HS-5 (cell line): ENCODE data around the gene PROS1.
"Not testable (repeated sequence)": the region's sequence is repeated elsewhere in the genome, so short reads cannot be mapped to it uniquely, and the experiment has no call there.

Experiments used
- DNase-seq: peaks from one replicate; pipeline ENCODE4 v3.0.0-alpha.2; 2012; ENCODE audit warnings: low read depth

The PROS1 gene

DNA sequence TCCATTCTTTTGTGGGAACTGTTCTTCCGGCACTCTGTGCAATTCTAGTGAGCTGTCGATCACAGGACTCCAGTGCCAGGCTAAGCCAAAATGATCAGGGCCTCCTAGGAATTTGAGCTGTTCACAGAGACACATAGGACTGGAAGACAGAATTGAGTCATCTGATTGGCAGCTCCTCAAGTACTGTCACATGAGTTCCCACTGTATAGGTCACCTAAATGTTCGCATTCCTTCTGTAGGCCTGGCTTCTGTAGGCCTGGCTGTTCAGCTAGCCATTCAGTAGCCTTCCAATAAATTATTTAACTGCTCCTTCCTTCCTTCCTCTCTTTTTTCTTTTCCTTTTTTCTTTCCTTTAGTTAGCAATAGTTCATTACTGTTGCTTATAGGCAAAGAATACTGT is 4.3 kb downstream of the PROS1 start:
- DNase-seq = peak; percentile 48

DNA sequence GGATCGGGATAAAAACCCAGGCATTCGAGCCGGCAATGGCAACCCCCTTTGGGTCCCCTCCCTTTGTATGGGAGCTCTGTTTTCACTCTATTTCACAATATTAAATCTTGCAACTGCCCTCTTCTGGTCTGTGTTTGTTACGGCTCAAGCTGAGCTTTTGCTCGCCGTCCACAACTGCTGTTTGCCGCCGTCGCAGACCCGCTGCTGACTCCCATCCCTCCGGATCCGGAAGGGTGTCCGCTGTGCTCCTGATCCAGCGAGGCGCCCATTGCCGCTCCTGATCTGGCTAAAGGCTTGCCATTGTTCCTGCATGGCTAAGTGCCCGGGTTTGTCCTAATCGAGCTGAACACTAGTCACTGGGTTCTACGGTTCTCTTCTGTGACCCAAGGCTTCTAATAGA is 8.6 kb downstream of the PROS1 start:
- DNase-seq = not testable (repeated sequence)

DNA sequence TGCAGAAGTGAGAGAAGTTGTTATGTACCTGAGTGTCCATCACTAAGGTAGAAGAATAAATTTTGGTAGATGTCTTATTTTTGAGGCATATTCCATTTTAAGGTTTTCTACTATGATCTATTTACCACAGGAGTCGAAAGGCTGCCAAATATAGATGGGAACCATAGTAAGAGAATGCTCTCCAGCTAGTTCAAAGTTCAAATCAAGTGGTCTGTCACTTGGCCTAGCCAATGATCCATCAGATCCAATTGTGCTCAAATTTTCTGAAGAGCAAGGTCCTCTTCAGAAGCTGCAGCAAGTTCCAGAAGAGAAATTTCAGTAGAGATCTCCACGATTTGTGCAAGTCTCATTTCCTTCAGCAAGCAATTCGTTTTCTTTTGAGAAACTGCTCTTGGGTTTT is 10.9 kb downstream of the PROS1 start:
- no peak for DNase-seq

DNA sequence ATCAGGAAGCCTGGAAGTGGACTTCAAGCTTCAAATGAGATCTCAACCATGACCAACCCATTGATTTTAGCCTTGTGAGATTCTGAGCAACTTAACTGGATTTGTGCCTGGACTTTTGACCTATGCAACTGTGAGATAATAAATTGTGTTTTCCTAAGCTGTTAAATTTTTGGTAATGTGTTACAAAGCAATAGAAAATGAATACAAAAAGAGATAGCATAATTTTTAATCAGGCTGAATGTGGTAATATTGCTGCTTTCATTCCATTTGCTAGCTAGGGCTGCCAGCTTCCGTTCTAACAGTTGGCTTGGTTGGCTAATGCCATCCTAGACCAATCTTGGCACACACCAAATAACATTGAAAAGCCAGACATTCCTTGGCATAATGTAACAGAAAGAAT is 12.2 kb downstream of the PROS1 start:
- no peak for DNase-seq

GRCh38 chr3:93961026-93961425 is 12.7 kb downstream of the PROS1 start:
- DNase-seq = no peak

GRCh38 chr3:93949958-93950357 is 23.7 kb downstream of the PROS1 start:
- not testable (repeated sequence) for DNase-seq

DNA sequence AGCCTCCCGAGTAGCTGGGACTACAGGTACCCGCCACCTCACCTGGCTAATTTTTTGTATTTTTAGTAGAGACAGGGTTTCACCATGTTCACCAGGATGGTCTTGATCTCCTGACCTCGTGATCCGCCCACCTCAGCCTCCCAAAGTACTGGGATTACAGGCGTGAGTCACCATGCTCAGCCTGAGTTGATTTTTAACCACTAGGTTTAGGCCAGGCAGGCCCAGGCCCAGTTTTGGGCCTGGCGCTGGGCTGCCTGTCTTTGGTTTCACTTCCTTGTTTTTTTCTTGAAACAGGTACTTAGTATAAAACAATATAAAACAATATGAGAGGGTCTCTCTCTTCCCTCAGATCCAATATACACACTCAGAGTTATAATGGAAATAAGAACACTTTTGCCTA is 36.2 kb downstream of the PROS1 start:
- not testable (repeated sequence) for DNase-seq

- DNase-seq = no peak
Observed at GRCh38 chr3:93936549-93936948, 37.1 kb downstream of the PROS1 start.

- DNase-seq = no peak
Observed at GRCh38 chr3:93934366-93935046, 39.2 kb downstream of the PROS1 start.

- DNase-seq = no peak
Observed at GRCh38 chr3:93931597-93932229, 42.0 kb downstream of the PROS1 start.

- DNase-seq = no peak
Observed at GRCh38 chr3:93930041-93930440, 43.7 kb downstream of the PROS1 start.

DNA sequence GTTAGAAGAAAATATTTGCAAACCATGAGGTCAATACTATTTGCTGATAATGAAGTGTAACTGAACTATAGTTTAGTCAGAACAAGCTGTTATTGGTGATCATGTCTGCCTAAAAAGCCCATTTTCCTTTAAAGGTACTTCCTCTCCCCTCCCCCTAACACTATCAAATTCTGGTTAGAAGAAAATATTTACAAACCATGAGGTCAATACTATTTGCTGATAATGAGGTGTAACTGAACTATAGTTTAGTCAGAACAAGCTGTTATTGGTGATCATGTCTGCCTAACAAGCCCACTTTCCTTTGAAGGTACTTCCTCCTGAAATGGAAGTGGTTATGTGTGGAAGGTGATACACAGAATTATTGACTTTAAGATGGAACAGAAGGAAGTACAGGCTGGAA is 46.9 kb downstream of the PROS1 start:
- no peak for DNase-seq

- DNase-seq = no peak
Observed at GRCh38 chr3:93924491-93924890, 49.2 kb downstream of the PROS1 start.

GRCh38 chr3:93923006-93923405 is 50.7 kb downstream of the PROS1 start:
- no peak for DNase-seq

DNA sequence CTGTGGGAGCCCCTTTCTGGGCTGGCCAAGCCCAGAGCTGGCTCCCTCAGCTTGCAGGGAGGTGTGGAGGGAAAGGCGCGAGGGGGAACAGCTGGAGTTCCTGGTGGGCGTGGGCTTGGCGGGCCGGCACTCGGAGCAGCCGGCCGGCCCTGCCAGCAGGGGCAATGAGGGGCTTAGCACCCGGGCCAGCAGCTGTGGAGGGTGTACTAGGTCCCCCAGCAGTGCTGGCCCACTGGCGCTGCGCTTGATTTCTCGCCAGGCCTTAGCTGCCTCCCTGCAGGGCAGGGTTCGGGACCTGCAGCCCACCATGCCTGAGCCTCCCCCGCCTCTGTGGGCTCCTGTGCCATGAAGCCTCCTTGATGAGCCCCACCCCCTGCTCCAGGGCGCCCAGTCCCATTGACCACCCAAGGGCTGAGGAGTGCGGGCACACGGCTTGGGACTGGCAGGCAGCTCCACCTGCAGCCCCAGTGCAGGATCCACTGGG is 56.1 kb downstream of the PROS1 start:
- DNase-seq = not testable (repeated sequence)

GRCh38 chr3:93913623-93914022 is 60.1 kb downstream of the PROS1 start:
- DNase-seq = not testable (repeated sequence)

GRCh38 chr3:93911206-93911605 is 62.5 kb downstream of the PROS1 start:
- DNase-seq = no peak

DNA sequence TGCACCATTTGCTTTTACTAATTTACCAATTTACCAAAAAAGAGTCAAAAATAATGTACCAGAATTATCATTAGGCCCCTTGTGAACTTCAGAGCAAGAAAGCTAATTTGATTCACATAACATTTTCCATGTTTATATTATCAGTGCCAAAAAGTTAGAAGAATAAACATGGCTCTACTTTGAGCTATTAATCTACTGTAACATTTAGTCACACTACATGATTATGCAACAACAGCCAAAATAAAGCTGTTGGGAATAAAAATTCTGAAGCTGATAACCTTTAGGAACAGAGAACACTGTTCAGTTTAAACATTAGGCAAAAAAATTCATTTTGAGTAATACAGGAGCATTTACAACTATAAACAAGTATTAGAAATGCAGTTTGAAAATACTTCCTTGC is 63.6 kb downstream of the PROS1 start:
- DNase-seq = no peak

- DNase-seq = no peak
Observed at GRCh38 chr3:93907132-93907531, 66.6 kb downstream of the PROS1 start.

DNA sequence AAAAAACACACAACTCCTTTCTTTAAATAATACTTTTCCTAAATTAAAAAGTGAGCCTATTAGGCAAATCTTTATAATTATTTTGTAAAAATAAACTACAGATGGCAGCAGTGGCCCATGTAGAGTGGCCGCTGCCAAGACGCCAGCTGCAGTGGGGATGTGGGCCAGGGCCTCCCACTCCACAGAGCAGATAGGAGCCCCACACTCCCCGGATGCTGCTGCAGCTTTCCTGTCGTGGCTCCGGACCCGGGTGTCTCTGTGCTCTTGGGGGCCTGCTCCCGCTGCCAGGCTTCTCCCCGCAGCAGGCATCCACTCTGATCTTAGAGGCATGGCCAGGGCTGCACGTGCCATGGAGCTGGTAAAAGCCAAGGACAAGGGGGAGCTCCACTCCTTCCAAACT is 67.5 kb downstream of the PROS1 start:
- DNase-seq = no peak

DNA sequence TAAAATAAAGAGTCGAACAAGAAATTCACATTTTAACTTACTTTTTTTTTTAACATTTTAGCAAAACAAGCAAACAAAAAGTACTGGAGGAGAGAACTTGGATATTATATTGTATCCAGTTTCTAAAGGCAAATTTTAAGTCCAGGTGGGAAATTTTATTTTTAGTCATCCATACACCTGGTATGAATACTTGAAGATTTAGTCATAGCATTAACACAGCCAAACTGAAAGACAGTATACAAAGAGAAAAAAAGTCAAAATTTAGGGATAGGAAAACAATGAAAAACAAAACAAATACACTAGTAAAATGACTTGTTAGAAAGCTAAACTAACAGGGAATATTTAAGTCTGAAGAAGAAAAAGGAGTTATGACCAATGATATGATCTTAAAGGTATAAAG is 69.1 kb downstream of the PROS1 start:
- DNase-seq = no peak

- DNase-seq = not testable (repeated sequence)
Observed at GRCh38 chr3:93878250-93879017, 95.3 kb downstream of the PROS1 start.

DNA sequence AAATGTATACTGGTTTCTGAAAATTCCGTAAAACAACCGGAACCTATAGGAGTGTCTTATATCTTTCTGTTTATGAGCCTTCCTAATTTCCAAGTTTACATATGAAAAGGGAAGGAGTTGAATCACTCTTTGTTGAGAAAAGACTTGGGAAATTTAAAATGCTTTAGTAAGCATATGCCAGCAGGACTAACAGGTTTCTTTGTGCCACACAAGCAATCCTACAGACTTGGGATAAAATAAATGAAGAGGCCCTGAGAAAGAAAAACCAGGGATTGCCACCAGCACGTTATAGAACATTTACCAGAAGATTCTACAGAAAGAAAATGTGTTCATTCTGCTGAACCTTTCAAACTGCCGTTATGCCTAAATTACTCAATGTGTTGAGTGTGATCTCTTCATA is 96.3 kb downstream of the PROS1 start:
- not testable (repeated sequence) for DNase-seq
